M059J (cell line): ENCODE data around the gene TMEM174. TPM values are rescaled to one million over a fixed set of nuclear protein-coding genes. Genes with fewer than 3 reads are reported as not detected.

Experiments used
- DNase-seq: peaks from one replicate; pipeline ENCODE4 v3.0.0-alpha.2; 2012; ENCODE audit warnings: low read depth
- total RNA-seq: library from RNA; depleted of rRNA; stranded (reverse); fragments of >200 nt; shearing (Covaris generic); gene quantifications from 2 replicates; pipeline ENCODE4 v1.2.3, GENCODE V29; 2014

The TMEM174 gene
- total RNA-seq, 1 experiment from 2014 or later: not detected

DNA sequence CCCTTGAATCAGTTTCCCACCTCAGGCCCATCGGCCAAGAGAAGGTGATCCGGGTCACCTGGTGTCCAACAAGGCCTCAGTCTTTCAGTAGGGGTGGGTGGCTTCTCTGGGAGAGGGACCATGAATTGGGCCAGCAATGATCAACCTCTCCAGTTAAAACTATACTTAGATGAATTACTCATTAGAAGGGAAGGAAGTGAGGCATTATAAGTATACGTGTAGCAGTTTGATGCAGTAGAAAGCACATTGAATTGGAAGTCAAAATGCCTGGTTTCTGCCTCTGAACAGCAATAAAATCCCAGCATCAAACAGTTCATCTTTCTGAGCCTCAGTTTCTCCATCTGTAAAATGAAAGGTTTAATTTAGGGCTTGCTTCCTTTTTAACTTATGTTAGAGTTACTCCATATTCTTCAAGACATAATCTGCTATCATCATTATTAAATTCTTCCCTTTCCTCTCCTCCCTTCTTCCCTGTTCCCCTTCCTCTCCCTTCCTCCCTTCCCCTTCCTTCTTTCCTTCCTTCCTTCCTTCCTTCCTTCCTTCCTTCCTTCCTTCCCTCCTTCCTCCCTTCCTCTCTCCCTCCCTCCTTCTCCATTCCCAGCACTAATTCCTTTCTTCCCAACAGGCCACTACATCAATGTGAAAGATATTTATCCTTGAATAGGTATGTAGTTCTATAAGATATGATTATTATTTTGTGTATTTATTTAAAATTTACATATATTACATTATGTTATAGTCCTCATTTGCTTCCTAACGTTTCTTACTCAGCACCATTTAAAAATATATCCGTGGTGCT, 18.6 kb upstream of the TMEM174 start:
- no peak for DNase-seq

DNA sequence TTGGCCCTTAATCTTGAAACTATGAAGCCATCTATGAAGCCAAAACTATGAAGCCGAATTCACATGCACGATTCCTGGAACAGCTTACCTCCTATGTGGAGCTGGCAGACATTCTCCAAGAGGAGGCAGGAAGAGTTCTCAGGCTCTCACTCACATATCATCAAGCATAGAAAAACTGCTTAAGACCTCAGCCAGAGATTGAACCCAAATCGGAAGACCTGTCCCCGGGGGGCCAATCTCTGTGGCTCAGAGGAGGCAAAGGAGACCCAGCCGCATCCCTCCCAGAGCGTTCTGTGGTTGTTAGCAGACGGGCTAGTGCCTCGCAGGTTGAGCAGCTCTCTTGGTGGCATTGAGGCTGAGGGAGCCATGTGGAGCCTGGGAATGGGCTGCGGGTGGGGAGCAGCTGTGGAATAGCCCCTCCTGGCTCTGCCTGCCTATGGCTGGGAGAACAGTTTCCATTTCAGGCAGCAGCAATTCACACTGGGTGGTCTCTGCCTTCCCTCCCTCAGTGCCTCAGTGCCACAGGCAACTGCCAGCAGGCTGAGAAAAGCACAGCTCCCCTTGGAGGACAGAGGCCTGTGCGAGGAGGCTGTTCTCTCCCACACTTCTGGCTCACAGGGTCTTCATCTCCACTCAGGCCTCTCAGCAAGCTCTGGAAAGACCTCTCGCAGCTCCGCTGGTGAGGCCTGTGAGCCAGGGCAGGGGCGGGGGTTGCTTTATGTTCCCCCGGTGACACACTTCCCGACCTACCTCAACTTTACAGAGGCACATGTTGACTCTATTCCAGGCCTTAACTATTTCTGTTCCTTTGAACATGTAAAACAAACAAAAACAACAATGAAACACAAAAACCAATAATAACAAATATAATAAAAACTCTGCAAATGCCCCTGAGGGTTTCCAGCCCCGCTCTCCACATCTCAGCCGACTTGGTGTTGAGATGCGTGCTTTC, 17.4 kb upstream of the TMEM174 start:
- DNase-seq: peak; percentile 25

DNA sequence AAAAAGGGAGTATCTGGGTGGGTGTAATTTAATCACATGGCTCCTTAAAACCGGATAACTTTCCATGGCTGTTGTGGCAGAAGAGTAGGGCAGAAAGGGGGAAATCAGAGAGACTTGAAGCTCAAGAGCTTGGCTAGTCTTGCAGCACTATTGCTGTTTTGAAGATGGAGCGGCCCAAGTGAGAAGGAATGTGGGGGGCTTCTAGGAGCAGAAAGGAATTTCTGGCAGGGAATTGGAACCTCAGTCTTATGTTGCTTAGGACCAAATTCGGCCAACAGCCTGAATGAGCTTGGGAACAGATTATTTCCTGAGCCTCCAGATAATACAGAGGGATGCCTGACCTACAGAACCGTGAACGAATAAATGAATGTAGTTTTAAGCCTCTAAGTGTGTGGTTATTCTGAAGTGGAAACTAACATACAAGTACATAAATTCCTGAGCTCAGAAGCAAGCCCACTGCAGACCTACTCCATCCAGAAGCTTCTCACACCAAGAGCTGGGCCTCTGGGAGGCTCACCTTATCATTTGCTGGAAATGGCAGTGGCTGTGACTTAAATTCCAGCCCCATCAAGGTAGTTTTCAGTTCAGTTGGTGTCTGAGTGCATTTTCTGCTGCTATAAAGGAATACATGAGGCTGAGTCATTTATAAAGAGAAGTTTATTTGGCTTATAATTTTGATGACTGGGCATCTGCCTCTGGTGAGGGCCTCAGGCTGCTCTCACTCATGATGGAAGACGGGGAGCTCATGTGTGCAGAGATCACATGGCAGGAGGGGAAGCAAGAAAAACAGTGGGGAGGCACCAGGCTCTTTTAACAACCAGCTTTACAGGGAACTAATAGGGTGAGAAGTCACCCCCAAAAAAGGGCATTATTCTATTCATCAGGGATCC, 15.3 kb upstream of the TMEM174 start:
- DNase-seq: no peak

DNA sequence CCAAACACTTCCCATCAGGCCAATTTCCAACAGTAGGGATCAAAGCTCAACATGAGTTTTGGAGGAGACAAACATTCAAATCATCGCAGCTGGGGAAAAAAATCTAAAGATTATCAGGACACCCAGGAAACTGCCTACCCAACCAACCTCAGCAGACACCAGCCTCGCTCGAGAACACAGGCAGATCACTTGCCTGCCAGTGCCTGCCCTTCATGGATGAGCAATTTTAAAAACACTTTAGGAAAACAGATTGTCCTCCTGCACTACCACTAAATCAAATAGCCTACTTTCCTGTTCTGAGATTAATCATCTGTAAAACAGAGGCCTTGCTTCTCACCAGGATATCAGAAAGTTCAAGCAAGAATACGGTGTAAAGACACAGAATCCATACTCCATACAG, 14.7 kb upstream of the TMEM174 start:
- no peak for DNase-seq

DNA sequence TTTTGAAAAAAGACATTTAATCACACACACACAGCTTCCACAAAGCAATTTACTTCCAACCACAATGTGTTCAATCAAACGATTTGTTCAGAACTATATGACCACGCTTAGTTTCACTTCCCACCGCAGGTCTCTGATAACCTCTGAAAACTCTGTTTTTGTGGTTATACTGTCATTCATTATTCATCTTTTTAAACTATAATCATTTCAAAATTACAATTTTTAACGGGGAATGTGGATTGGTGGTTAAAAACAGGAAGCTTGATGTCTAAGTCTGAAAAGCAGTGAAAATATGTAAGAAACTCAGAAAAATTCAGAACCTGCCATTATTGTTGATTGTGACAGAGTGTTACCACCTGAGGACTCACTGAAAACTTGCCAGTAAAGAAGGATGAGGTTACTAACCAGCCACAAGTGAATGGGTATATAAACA, 12.7 kb upstream of the TMEM174 start:
- peak; percentile 7 for DNase-seq

DNA sequence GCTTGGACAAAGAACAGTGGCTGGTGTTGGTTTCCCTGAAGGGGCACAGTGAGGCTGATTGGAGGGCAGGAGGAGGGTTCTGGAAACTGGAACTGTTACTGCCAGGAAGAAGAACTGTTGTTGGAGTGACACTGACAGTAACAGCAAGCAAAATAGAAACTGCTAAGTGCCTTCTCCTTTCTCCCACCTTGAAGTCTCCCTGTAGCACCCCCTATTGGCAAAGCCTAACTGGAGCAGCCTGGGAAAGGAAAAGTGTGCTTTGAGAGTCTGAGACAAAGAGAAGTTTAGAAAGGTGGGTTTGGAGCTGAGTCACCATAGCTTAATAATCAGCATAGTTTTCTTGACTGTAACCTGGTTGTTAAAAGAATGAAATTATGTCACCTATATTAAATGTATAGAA, 2.5 kb upstream of the TMEM174 start:
- no peak for DNase-seq

DNA sequence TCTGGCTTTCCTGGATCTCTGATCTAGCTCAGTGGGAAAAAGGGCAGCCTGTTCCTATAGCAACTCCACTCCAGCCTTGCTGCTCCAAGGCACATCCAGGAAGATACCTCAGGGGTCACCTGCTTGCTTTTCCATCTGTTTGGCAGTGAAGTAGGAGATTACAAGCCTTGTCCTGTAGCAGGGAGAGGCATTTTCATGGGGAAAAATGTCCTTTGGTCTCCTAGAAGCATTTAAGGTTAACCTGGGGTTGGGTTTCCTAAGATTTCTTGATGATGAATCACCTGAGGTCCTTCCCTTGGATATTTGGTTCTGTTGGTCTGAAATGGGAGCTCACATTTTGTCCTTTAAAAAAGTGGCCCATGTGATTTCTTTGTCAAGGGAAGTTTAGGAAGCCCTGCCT, 1.5 kb upstream of the TMEM174 start:
- DNase-seq: peak; percentile 29

DNA sequence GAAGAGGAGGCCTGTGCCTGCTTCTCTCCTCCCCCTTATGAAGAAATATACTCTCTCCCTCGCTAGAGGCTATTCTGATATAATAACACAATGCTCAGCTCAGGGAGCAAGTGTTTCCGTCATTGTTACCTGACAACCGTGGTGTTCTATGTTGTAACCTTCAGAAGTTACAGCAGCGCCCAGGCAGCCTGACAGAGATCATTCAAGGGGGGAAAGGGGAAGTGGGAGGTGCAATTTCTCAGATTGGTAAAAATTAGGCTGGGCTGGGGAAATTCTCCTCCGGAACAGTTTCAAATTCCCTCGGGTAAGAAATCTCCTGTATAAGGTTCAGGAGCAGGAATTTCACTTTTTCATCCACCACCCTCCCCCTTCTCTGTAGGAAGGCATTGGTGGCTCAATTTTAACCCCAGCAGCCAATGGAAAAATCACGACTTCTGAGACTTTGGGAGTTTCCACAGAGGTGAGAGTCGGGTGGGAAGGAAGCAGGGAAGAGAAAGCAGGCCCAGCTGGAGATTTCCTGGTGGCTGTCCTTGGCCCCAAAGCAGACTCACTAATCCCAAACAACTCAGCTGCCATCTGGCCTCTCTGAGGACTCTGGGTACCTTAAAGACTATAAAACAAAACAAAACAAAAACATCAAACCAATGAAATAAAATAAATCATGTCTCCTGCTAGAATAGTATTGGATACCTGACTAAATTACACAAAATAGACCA, 1.3 kb downstream of the TMEM174 start:
- no peak for DNase-seq

DNA sequence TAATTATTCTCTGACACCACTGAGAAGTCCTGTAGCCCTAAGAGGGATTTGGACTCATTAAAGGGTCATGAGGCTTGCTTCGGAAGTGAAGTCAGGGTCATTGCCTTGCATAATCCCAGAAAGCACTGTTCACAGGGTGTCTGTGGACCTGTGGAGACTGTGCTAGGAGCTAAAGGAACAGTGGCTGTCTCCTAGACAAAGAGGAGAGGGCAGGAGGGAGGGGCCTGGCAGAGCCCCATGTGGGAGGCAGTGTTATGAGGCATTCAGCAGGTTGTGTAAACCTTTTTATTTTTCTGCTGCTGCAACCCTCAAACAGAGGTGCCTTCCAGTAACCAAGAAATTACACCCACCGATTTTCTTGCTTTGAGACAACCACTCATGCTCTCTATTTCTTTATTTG, 3.3 kb downstream of the TMEM174 start:
- DNase-seq: no peak

DNA sequence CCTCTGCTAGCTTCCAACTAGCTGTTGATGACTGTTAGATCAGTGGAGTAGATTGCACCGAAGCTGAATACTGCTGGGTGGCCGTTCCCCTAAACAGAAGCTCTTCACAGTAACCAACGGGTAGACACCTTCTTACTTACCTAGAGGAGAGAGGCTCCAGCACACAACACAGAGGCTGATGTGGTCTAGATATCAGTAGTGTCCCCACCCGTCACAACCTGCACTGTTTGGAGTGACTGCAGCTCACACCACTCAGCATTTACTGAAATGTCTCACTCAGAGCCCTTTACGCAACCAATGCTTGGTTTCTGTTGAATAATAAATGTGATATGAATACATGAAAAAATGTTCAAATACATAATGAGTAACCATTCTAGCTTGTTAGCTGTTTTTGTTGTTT, 5.3 kb downstream of the TMEM174 start:
- DNase-seq: no peak

DNA sequence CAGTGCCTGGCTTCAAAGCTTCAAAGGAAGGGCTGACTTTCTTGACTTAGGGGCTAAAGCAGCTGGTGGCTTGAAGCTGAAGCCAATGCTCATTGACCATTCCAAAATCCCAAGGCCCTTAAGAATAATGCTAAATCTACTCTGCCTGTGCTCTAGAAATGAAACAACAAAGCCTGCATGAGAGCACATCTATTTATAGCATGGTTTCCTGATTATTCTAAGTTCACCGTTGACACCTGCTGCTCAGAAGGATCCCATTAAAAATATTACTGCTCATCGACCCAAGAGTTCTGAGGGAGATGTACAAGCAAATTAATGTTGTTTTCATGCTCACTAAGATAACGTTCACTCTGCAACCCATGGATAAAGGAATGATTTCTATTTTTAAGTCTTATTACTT, 6.7 kb downstream of the TMEM174 start:
- DNase-seq: no peak

DNA sequence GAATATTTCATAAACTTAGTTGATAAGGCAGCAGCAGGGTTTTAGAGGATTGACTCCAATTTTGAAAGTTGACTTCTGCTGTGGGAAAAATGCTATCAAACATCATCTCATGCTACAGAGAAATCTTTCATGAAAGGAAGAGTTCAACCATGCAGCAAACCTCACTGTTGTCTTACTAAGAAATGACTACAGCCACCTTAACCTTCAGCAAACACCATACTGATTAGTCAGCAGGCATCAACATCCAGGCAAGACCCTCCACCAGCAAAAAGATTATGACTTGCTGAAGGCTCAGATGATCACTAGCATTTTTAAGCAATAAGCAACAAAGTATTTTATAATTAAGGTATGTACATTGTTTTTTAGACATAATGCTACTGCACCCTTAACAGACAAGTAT, 7.6 kb downstream of the TMEM174 start:
- DNase-seq: peak; percentile 53

DNA sequence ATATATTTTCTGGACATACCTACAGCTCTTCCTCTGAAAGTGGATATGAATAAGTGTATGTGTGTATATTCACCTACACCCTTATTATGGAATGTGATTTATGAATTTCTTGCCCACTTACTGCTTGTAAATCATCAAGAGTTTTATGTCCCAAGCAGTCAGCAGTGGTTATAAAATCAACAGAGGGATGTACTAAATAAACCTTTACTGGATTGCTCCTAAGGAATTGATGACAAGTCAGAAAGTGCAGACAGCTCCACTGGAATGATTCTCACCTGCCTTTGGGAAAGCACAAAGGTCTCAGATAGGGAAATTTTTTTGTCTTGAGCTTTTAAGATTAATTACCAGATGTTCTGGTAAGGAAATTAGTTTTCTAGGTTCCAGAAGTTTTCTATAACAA, 9.3 kb downstream of the TMEM174 start:
- no peak for DNase-seq

DNA sequence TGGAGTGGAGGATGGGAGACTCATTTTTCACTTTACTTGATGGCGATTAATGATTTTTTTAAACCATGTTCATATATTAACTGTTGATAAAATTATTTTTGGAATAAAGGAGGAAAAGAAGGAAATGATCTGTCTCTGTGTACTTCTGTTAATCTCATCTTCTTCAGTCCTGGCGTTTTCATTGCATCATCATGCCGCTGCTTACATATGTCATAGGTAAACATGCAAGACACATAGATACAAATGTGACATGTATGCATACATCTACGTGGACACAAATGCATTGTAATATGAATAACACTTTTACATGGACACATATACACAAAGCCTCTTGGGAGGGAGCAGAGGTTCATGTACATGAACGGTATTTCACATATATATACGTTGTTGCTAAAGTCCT, 10.0 kb downstream of the TMEM174 start:
- no peak for DNase-seq

DNA sequence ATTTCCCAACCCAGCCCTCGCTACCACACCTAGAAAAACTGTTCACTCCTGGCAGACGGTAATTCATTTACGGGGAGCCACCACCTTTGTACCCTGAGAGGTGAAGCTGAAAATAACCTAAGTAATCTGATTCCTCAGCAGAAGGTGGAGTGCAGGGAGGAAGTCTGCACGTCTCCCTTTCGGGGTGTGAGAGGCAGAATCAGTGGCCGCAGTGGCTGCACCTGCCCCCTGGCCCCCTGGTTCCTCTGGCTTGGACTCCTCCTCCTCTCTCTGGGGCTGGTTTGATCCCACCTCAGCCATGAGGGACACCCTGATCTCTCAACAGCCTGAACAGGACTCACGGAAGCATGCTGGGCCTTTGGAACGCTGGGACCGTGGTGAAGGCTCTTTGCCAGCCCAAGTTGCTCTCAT, 10.5 kb downstream of the TMEM174 start:
- no peak for DNase-seq

DNA sequence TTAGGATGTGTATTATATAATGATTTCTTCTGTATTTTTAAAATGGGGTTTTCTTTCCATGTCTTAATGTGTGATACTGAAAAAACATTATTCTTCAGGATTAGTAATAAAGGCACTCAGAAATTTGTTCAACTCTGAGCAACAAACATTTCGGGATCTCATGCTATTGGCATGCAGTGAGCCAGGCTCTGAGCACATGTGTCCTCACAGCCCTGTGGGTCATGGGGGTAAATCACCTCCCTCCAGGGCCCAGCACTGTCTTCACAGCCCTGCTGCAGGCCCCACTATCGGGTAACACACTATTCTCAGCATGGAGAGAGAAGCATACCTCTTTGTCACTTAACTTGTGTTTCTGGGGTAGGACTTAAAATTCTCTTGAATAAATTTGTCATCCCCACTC, 14.0 kb downstream of the TMEM174 start:
- DNase-seq: no peak

DNA sequence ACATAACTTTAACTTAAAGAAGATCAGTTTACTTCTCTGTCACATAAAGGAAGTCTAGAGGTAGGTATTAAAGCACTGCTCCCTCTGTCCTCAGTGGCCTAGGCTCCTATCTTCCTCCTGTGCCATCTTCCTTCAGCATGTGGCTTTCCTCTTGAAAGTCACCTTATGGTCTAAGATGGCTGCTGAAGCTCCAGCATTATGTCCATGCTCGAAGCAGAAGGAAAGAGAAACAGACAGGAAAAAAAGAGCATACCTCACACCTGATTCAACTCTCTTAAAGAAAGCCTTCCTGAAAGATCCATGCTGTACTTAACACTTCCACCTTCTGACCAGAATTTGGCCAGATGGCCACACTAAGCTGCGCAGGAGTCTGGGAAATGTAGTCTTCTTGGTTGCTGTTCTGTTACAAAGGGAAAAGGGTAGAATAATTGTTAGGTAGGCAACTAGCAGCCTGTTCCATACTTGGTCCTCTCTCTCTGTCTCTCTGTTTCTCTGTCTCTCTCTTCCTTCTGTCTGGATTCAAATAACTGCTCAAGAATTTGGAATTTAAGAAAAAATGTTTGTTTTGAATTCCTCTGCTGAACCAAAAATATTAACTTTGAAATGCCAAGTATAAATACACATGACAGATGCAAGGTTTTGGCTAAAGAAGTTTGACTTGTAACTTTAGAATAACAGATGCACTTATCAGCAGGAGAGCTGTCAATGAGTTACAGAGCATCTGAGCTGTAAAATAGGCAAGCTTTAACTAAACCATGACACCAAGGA, 16.0 kb downstream of the TMEM174 start:
- peak; percentile 25 for DNase-seq

DNA sequence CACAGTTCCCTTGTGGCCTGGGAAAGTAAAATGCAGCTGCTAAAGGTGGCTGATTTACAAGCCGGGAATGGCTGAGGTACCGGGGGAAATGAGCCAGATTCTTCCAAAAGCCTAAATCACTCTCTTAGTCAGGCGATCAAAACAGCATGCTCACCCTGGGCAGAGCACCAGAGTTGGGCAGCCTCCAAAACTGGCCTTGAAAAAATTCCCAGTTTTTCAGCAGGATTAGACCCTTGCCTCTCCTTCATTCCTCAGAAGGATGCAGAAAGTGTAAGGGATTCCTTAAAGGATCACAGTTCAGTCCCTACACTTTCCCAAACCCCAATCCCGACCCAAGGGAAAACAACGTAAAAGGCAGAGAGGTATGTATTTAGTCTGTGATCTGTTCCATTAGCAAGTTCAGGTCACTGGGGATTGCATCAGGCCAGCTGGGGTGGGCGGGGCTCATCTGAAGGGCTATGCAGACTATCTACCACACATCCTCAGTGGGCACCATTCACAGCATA, 16.9 kb downstream of the TMEM174 start:
- peak; percentile 54 for DNase-seq

DNA sequence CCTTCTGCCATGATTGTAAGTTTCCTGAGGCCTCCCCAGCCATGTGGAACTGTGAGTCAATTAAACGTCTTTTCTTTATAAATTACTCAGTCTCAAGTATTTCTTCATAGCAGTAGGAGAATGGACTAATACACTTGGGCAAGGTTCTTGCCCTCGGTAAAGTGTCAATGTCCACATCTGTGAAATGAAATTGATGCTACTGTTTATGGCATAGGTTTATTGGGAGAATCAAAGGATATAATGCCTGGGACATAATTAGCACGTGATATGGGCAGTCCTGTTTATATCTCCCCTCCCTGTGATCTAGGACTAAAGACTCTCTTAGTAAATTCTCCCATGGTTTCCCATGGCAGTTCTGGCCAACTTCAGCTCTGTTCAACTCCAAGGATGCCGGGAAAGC, 19.4 kb downstream of the TMEM174 start:
- no peak for DNase-seq

DNA sequence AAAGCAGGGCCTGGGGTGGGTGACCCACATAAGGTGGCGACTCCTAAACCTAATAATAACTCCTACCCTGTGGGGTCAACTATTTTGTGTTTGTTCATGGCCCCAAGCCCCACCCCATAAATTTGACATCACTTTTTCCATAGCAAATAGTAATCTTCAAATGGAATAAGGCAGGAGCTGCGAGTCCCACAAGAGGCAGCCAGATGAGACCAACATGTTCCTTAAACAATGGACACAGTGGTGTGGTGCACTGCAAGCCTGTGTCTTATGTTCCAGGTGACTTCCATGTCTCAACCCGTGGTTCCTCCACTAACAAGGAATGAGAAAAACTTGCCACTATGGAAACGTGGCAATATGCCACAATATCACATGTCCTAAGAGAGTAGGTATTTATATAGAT, 20.6 kb downstream of the TMEM174 start:
- DNase-seq: no peak
